H9 (cell line): ENCODE results near the gene CHN2. TPM values are rescaled to one million over a fixed set of nuclear protein-coding genes. Genes with fewer than 3 reads are reported as not detected.

Experiments used
- DNase-seq: peaks from one replicate; pipeline ENCODE4 v3.0.0-alpha.2; 2017
- H2AFZ ChIP-seq: one replicate; pipeline ENCODE4 v1.6.1; 2013; ENCODE audit warnings: mild to moderate bottlenecking, low read length, control low read depth, moderate library complexity
- H2AK5ac ChIP-seq: 2 replicates; pipeline ENCODE4 v1.6.1; 2013; ENCODE audit warnings: low read length, control low read depth, mixed read lengths; ENCODE audit not compliant: insufficient read length
- H2BK120ac ChIP-seq: one replicate; pipeline ENCODE4 v1.6.1; 2013; ENCODE audit warnings: low read depth, mild to moderate bottlenecking, low read length, control low read depth, inconsistent platforms; ENCODE audit not compliant: poor library complexity, severe bottlenecking
- H2BK12ac ChIP-seq: 2 replicates; pipeline ENCODE4 v1.6.1; 2013; ENCODE audit warnings: low read length, control low read depth, mixed read lengths, low read depth; ENCODE audit not compliant: insufficient read length
- H2BK15ac ChIP-seq: 2 replicates; pipeline ENCODE4 v1.6.1; 2013; ENCODE audit warnings: low read depth, low read length, control low read depth
- H2BK20ac ChIP-seq: one replicate; pipeline ENCODE4 v1.6.1; 2013; ENCODE audit warnings: low read depth, mild to moderate bottlenecking, low read length, control low read depth, inconsistent platforms; ENCODE audit not compliant: poor library complexity, severe bottlenecking
- H2BK5ac ChIP-seq: 2 replicates; pipeline ENCODE4 v1.6.1; 2013; ENCODE audit warnings: low read length, control low read depth, mixed read lengths; ENCODE audit not compliant: insufficient read length
- H3K14ac ChIP-seq: 2 replicates; pipeline ENCODE4 v1.6.1; 2013; ENCODE audit warnings: low read length, control low read depth; ENCODE audit not compliant: insufficient read depth
- H3K18ac ChIP-seq: 2 replicates; pipeline ENCODE4 v1.6.1; 2013; ENCODE audit warnings: low read depth, mild to moderate bottlenecking, mixed read lengths, low read length, control low read depth; ENCODE audit not compliant: insufficient read length
- H3K23ac ChIP-seq: 2 replicates; pipeline ENCODE4 v1.6.1; 2013; ENCODE audit warnings: low read length, control low read depth, mixed read lengths, low read depth; ENCODE audit not compliant: insufficient read length
- H3K23me2 ChIP-seq: 2 replicates; pipeline ENCODE4 v1.6.1; 2013; ENCODE audit warnings: low read depth, mild to moderate bottlenecking, mixed read lengths, low read length, control low read depth; ENCODE audit not compliant: insufficient read length, poor library complexity, severe bottlenecking
- H3K27ac ChIP-seq: 2 replicates; pipeline ENCODE4 v1.5.1; 2013; ENCODE audit warnings: low read length, control low read depth, mixed read lengths, low read depth; ENCODE audit not compliant: insufficient read length
- H3K27me3 ChIP-seq: 2 replicates; pipeline ENCODE4 v1.6.1; 2013; ENCODE audit warnings: low read length, control low read depth, inconsistent platforms; ENCODE audit not compliant: insufficient read depth
- H3K4ac ChIP-seq: 2 replicates; pipeline ENCODE4 v1.6.1; 2013; ENCODE audit warnings: low read depth, mild to moderate bottlenecking, control low read depth, inconsistent platforms, low read length, moderate library complexity
- H3K4me1 ChIP-seq: 2 replicates; pipeline ENCODE4 v1.6.1; 2013; ENCODE audit warnings: low read length, control low read depth, inconsistent platforms; ENCODE audit not compliant: insufficient read depth
- H3K4me2 ChIP-seq: 2 replicates; pipeline ENCODE4 v1.6.1; 2013; ENCODE audit warnings: low read length, control low read depth, mixed read lengths; ENCODE audit not compliant: insufficient read length, insufficient read depth
- H3K56ac ChIP-seq: 2 replicates; pipeline ENCODE4 v1.6.1; 2013; ENCODE audit warnings: low read depth, mild to moderate bottlenecking, mixed read lengths, low read length, control low read depth; ENCODE audit not compliant: insufficient read length
- H3K79me1 ChIP-seq: 2 replicates; pipeline ENCODE4 v1.6.1; 2013; ENCODE audit warnings: low read depth, mild to moderate bottlenecking, moderate library complexity, low read length, control low read depth, inconsistent platforms; ENCODE audit not compliant: insufficient read depth, poor library complexity, severe bottlenecking
- H3K79me2 ChIP-seq: 2 replicates; pipeline ENCODE4 v1.6.1; 2013; ENCODE audit warnings: low read length, control low read depth, inconsistent platforms; ENCODE audit not compliant: insufficient read depth
- H3K9ac ChIP-seq: 2 replicates; pipeline ENCODE4 v1.6.1; 2013; ENCODE audit warnings: low read length, control low read depth, mixed read lengths; ENCODE audit not compliant: insufficient read length; ENCODE audit errors: extremely low read depth
- H3K9me3 ChIP-seq: one replicate; pipeline ENCODE4 v1.6.1; 2013; ENCODE audit warnings: low read depth, low read length, inconsistent platforms; ENCODE audit not compliant: control insufficient read depth
- H3T11ph ChIP-seq: one replicate; pipeline ENCODE4 v1.6.1; 2013; ENCODE audit warnings: mild to moderate bottlenecking, low read length, control low read depth, inconsistent platforms
- H4K20me1 ChIP-seq: one replicate; pipeline ENCODE4 v1.6.1; 2013; ENCODE audit not compliant: control insufficient read depth, insufficient read length, insufficient read depth
- H4K5ac ChIP-seq: 2 replicates; pipeline ENCODE4 v1.6.1; 2013; ENCODE audit warnings: low read depth, mild to moderate bottlenecking, mixed read lengths, low read length, control low read depth; ENCODE audit not compliant: insufficient read length
- H4K8ac ChIP-seq: replicated peaks from 2 replicates; pipeline ENCODE4 v1.6.1; 2013; ENCODE audit warnings: low read length, control low read depth, mixed read lengths, low read depth; ENCODE audit not compliant: insufficient read length
- H4K91ac ChIP-seq: 2 replicates; pipeline ENCODE4 v1.6.1; 2013; ENCODE audit warnings: low read depth, mild to moderate bottlenecking, moderate library complexity, mixed read lengths, low read length, control low read depth; ENCODE audit not compliant: insufficient read length
- H3K27ac Mint-ChIP-seq, 3 experiments: 2 replicates in 2 of 3; 3 replicates in 1 of 3; pipeline ENCODE4 v1.8.0; 2020 to 2021; ENCODE audit warnings: mixed read lengths in 3 of 3, mild to moderate bottlenecking in 1 of 3, moderate library complexity in 1 of 3
- H3K27me3 Mint-ChIP-seq: 2 replicates; pipeline ENCODE4 v1.8.0; 2021; ENCODE audit warnings: low read depth, mild to moderate bottlenecking, moderate library complexity, mixed read lengths
- H3K36me3 Mint-ChIP-seq, 3 experiments: 2 replicates in 2 of 3; 3 replicates in 1 of 3; pipeline ENCODE4 v1.8.0; 2020 to 2021; ENCODE audit warnings: low read depth in 3 of 3, mixed read lengths in 3 of 3; ENCODE audit not compliant: insufficient read depth in 1 of 3
- H3K4me1 Mint-ChIP-seq, 2 experiments: 2 replicates each; pipeline ENCODE4 v1.8.0; 2020; ENCODE audit warnings: mixed read lengths in 2 of 2
- H3K4me3 Mint-ChIP-seq, 2 experiments: 2 replicates in 1 of 2; 3 replicates in 1 of 2; pipeline ENCODE4 v1.8.0; 2020 to 2021; ENCODE audit warnings: mild to moderate bottlenecking in 2 of 2, mixed read lengths in 2 of 2, moderate library complexity in 1 of 2
- H3K9me3 Mint-ChIP-seq, 2 experiments: 2 replicates in 1 of 2; 3 replicates in 1 of 2; pipeline ENCODE4 v1.8.0; 2020; ENCODE audit warnings: mild to moderate bottlenecking in 2 of 2, mixed read lengths in 2 of 2, moderate library complexity in 1 of 2
- WGBS: extraction: QIAGEN DNeasy Blood & Tissue Kit; methylation state at CpG from one replicate; pipeline ENCODE4 v1.1.7; 2013; ENCODE audit warnings: missing lambda C conversion rate, low lambda C conversion rate, mixed read lengths; ENCODE audit not compliant: insufficient read length; ENCODE audit errors: extremely low coverage; 5-methylcytosine and 5-hydroxymethylcytosine counted together
- total RNA-seq: library from RNA; stranded (reverse); gene quantifications from 2 replicates; pipeline ENCODE4 v1.2.1, GENCODE V29; 2021
- TF ChIP-seq, protein P1 (sequence below): fragments of 200-600 bp; sonication (generic); conservative IDR thresholded peaks from 3 replicates; pipeline ENCODE4 v1.8.0; 2021; ENCODE audit warnings: antibody characterized with exemption, mild to moderate bottlenecking

CHN2 gene
- total RNA-seq, 1 experiment from 2014 or later: 3.3 TPM

DNA sequence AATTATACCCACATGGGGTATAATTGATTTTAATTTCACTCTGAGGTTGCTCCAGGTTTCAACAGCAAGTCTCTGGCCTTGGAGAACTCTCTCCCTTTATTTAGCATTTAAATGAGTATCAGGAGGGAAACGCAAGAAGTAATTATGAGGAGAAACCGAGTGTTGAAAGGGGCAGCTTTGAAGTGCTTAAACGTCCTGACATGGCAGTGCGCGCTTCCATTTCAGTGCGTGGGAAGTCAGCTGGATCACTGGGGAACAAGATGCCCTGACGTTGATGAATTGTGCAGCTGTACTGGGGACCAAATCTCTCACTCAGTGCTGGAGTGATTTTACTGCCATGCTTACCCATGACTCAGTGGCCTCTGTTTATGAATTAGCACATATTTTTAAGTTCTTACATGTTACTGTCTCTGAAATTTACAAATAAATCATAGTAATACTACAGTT lies 263.0 kb downstream of the CHN2 start:
- Histone ChIP-seq H3K4ac (no peak overlapping the region), H4K91ac (no peak overlapping the region), H3K23ac (no peak overlapping the region), H3K79me2 (no peaks in the 10 kb centered on the region), H2AK5ac (no peak overlapping the region), H3K79me1 (no peaks in the 10 kb centered on the region), H3K18ac (no peak overlapping the region), H3K56ac (no peak overlapping the region), H3T11ph (no peak overlapping the region), H2BK15ac (no peak overlapping the region), H2BK5ac (no peak overlapping the region), H3K14ac (no peak overlapping the region), H3K9me3 (no peaks in the 10 kb centered on the region), H2BK12ac (no peak overlapping the region), H2BK120ac (no peak overlapping the region), H2AFZ (no peak overlapping the region), H4K20me1 (no peaks in the 10 kb centered on the region), H4K8ac (no peak overlapping the region), H3K27me3 (no peaks in the 10 kb centered on the region), H3K9ac (no peak overlapping the region), H3K23me2 (peaks cover 5% of the 10 kb centered on the region), H3K4me2 (no peak overlapping the region), H3K27ac (no peak overlapping the region), H2BK20ac (no peak overlapping the region), H3K4me1 (0 out of 2 replicates have a peak, but pooled peaks cover 2% of the 10 kb centered on the region), H4K5ac (no peak overlapping the region)
- no peak overlapping the region for H3K4me3 Mint-ChIP-seq
- no peaks in the 10 kb centered on the region for H3K36me3 Mint-ChIP-seq
- TF ChIP-seq, protein P1, sequence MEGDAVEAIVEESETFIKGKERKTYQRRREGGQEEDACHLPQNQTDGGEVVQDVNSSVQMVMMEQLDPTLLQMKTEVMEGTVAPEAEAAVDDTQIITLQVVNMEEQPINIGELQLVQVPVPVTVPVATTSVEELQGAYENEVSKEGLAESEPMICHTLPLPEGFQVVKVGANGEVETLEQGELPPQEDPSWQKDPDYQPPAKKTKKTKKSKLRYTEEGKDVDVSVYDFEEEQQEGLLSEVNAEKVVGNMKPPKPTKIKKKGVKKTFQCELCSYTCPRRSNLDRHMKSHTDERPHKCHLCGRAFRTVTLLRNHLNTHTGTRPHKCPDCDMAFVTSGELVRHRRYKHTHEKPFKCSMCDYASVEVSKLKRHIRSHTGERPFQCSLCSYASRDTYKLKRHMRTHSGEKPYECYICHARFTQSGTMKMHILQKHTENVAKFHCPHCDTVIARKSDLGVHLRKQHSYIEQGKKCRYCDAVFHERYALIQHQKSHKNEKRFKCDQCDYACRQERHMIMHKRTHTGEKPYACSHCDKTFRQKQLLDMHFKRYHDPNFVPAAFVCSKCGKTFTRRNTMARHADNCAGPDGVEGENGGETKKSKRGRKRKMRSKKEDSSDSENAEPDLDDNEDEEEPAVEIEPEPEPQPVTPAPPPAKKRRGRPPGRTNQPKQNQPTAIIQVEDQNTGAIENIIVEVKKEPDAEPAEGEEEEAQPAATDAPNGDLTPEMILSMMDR: no peak
- peaks cover 15 to 16% of the 10 kb centered on the region in 2 experiments for H3K4me1 Mint-ChIP-seq
- no peak overlapping the region for H3K27ac Mint-ChIP-seq
- no peaks in the 10 kb centered on the region for H3K9me3 Mint-ChIP-seq
- WGBS: no CpG with 5 or more reads among the region's 7 CpGs
- H3K27me3 Mint-ChIP-seq: no peaks in the 10 kb centered on the region; the same call in 1 of the 2 replicates
- DNase-seq: no peak
